ENCODE measurements around the gene CNTNAP2.

- TF ChIP-seq POLR2A (IDR thresholded peaks at IDR 0.05; ENCODE audit: low read depth, low read length) (no peak), POLR2AphosphoS5 (IDR thresholded peaks at IDR 0.05; ENCODE audit: low read depth, low read length) (no peak), SPI1 (IDR thresholded peaks at IDR 0.05; ENCODE audit: low read depth, low read length) (no peak), TAF1 (IDR thresholded peaks at IDR 0.05; ENCODE audit: low read depth, low read length) (no peak), PAX5 (IDR thresholded peaks at IDR 0.05; ENCODE audit: insufficient read depth, low read length, severe bottlenecking) (no peak)
These were observed 714.1 kb downstream of the CNTNAP2 start for GRCh38 chr7:146830686-146831085.
